Gastrocnemius medialis (tissue), 4 donors: ENCODE data around the gene HSPB6. TPM values are rescaled to one million over a fixed set of nuclear protein-coding genes. Genes with fewer than 3 reads are reported as not detected.
"Not testable (repeated sequence)": the region's sequence is repeated elsewhere in the genome, so short reads cannot be mapped to it uniquely, and the experiment has no call there.

Source experiments
- ATAC-seq, 2 donors: fragments of 150-250 bp; one replicate each; pipeline ENCODE4 v1.9.1; 2016
- DNase-seq, 2 donors: peaks; one replicate each; pipeline ENCODE4 v3.0.0-alpha.2; 2019
- H3K27ac ChIP-seq, 4 donors: fragments of 200-600 bp; sonication (generic); 1 replicate in 1 of 4; 2 replicates in 3 of 4; pipeline ENCODE4 v1.5.1; 2016 to 2018; ENCODE audit warnings: mild to moderate bottlenecking in 2 of 4, moderate library complexity in 1 of 4
- H3K27me3 ChIP-seq, 3 donors: fragments of 200-600 bp; sonication (generic) in 2 of 3; 1 replicate in 1 of 3; 2 replicates in 2 of 3; pipeline versions ENCODE4 v1.5.1 to v1.6.0; 2016 to 2019; ENCODE audit warnings: mild to moderate bottlenecking in 1 of 3, moderate library complexity in 1 of 3
- H3K36me3 ChIP-seq, 2 donors: fragments of 200-600 bp; sonication (generic) in 1 of 2; one replicate each; pipeline ENCODE4 v1.5.1; 2017 to 2018
- H3K4me1 ChIP-seq, 2 donors: fragments of 200-600 bp; sonication (generic) in 1 of 2; one replicate each; pipeline ENCODE4 v1.5.1; 2016 to 2017; ENCODE audit warnings: mild to moderate bottlenecking in 2 of 2
- H3K4me3 ChIP-seq, 4 donors: fragments of 200-600 bp; sonication (generic) in 3 of 4; 1 replicate in 1 of 4; 2 replicates in 3 of 4; pipeline ENCODE4 v1.5.1; 2016 to 2019; ENCODE audit warnings: mild to moderate bottlenecking in 2 of 4
- H3K9me3 ChIP-seq, 3 donors: fragments of 200-600 bp; sonication (generic) in 2 of 3; 1 replicate in 1 of 3; 2 replicates in 2 of 3; pipeline ENCODE4 v1.5.1; 2016 to 2019
- POLR2A ChIP-seq, 2 donors: fragments of 450-650 bp; IDR thresholded peaks; one replicate each; pipeline ENCODE4 v1.6.1; 2017; ENCODE audit warnings: antibody characterized with exemption in 2 of 2, mild to moderate bottlenecking in 2 of 2, moderate library complexity in 2 of 2
- in situ Hi-C, 4 donors: fragments of 200-750 bp; cut with MboI; loops; one replicate each; pipeline versions ENCODE4 v1.15.0 to v1.8.0; 2017; ENCODE audit warnings: low sequenced_read_pairs in 4 of 4
- intact Hi-C: fragments of 100-400 bp; cut with DNase I; formaldehyde crosslinking; loops from one replicate; pipeline ENCODE4 v1.15.1; 2023; ENCODE audit warnings: low total_unique reads
- total RNA-seq, 4 donors: library from RNA; depleted of rRNA; stranded (reverse); fragments of >200 nt; gene quantifications; one replicate each; pipeline versions ENCODE4 v1.1.0 to v1.2.3, GENCODE V29; 2016
- TF ChIP-seq, protein P1 (sequence below), 5 experiments: fragments of 450-650 bp in 3 of 5; fragments of 200-600 bp in 2 of 5; sonication (generic) in 2 of 5; IDR thresholded peaks in 4 of 5; conservative IDR thresholded peaks in 1 of 5; 1 replicate in 4 of 5; 2 replicates in 1 of 5; pipeline ENCODE4 v1.5.1; 2016 to 2019; ENCODE audit warnings: antibody characterized with exemption in 5 of 5, mild to moderate bottlenecking in 3 of 5, moderate library complexity in 3 of 5

HSPB6 gene
- total RNA-seq, 4 donors from 2014 or later, result 79.8 to 241 (median 139) TPM

DNA sequence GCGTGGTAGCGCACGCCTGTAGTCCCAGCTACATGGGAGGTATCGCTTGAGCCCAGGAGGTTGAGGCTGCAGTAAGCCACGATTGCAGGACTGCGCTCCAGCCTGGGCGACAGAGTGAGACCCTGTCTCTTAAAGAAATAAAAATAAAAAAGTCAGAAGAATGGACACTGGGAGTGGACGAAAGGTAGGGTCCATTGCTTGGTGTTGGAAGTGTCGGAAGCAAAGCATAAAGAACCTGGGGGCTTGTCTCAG, 18.1 kb upstream of the HSPB6 start:
- no peak for TF ChIP-seq POLR2A (IDR thresholded peaks at IDR 0.05)
- TF ChIP-seq, protein P1, sequence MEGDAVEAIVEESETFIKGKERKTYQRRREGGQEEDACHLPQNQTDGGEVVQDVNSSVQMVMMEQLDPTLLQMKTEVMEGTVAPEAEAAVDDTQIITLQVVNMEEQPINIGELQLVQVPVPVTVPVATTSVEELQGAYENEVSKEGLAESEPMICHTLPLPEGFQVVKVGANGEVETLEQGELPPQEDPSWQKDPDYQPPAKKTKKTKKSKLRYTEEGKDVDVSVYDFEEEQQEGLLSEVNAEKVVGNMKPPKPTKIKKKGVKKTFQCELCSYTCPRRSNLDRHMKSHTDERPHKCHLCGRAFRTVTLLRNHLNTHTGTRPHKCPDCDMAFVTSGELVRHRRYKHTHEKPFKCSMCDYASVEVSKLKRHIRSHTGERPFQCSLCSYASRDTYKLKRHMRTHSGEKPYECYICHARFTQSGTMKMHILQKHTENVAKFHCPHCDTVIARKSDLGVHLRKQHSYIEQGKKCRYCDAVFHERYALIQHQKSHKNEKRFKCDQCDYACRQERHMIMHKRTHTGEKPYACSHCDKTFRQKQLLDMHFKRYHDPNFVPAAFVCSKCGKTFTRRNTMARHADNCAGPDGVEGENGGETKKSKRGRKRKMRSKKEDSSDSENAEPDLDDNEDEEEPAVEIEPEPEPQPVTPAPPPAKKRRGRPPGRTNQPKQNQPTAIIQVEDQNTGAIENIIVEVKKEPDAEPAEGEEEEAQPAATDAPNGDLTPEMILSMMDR (IDR thresholded peaks at IDR 0.05 in 4 of 5, conservative IDR thresholded peaks at IDR 0.05 in 1 of 5), result no peak
- peak in 1 of 2 donors; percentile 35 for ATAC-seq
- intact Hi-C loops (loop anchor here (1.0 to 10.0 kb wide), 4 partner anchors 17 to 220 kb away; partner anchors contain the start of genes PROSER3 and SDHAF1), in situ Hi-C loops (no loop called here)
- peaks cover 0 to 3% of the 10 kb centered on the region in 2 donors for H3K36me3 ChIP-seq
- no peaks in the 10 kb centered on the region for H3K27me3 ChIP-seq
- H3K27ac ChIP-seq, result no peak overlapping the region
- no peak for DNase-seq
- H3K4me3 ChIP-seq, result peak overlapping the region; percentile 60 to 81 (median 73)
- peaks cover 4 to 5% of the 10 kb centered on the region in 2 donors for H3K4me1 ChIP-seq
- H3K9me3 ChIP-seq, result no peaks in the 10 kb centered on the region

DNA sequence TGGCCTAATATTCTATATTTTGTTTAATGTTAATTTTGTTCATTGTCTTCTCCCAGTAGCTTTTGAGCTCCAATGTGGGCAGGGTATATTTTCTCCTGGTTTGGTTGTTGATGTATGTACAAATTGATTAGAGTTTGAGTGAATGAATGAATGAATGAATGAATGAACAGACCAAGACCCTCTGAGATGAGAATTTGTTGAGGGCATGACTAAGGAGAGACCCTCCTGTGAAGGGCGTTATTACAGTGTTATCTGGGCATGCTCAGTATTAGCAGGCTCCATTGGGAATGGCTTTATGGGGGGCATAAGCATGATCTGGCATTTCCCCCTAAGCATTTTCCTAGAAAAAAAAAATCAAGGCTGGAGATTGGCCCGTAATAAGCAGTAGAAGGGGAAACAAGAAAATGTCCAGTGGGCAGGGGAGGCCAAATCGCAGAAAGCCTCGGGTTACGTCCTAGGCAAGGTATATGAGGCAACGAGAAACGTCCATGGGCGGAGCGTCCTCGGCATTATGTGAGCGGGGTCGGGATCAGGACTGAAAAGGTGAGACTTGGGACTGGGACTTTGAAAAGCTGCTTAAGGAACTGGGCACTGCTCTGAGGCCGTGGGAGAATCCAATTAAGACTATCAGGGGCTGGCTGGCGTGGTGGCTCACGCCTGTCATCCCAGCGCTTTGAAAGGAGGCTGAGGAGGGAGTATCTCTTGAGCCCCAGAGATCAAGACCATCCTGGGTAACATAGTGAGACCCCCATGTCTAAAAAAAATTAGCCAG, 17.6 kb upstream of the HSPB6 start:
- DNase-seq, result no peak
- intact Hi-C loops (loop anchor here (1.0 to 10.0 kb wide), 4 partner anchors 16 to 220 kb away; partner anchors contain the start of genes PROSER3 and SDHAF1), in situ Hi-C loops (loop anchor here in 1 of 4 donors (25.0 kb wide), 1 partner anchor 363 kb away; the partner anchor contains the start of gene CAPNS1)
- Histone ChIP-seq H3K27me3 (no peaks in the 10 kb centered on the region), H3K36me3 (no peaks in the 10 kb centered on the region), H3K4me3 (peak overlapping the region; percentile 60 to 81 (median 73)), H3K27ac (no peak overlapping the region), H3K4me1 (peaks cover 4 to 5% of the 10 kb centered on the region in 2 donors), H3K9me3 (no peaks in the 10 kb centered on the region)
- no peak for ATAC-seq
- TF ChIP-seq, protein P1 (IDR thresholded peaks at IDR 0.05 in 4 of 5, conservative IDR thresholded peaks at IDR 0.05 in 1 of 5), result no peak
- TF ChIP-seq POLR2A (IDR thresholded peaks at IDR 0.05), result no peak

DNA sequence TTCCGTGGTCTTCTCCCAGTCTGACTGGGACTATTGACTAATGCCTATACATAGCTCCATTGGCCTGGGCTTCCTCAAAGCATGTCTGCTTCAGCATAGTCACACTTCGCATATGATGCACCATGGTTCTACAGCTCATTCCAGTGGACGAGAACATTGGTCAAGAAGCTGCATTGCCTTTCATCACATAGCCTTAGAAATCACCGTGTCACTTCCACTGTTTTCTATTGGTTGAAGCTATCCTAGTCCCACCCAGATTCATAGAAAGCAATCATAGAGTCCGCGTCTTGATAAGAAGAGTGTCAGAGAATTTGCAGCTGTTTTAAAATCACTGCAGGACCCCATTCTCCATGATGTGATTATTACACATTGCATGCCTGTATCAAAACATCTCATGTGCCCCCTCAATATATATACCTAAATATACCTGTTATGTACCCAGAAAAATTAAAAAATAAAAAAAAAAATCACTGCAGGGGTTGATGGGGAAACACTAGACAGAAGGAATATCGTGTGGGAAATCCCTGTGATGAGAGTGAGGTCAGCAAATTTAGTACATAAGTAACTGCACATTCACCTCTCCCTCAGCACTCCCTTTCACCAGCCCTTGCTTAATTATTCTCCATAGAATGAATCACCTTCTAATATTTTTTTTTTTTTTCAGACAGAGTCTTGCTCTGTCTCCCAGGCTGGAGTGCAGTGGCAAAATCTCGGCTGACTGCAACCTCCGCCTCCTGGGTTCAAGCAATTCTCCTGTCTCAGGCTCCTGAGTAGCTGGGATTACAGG, 16.4 kb upstream of the HSPB6 start:
- DNase-seq, result no peak
- Histone ChIP-seq H3K27ac (no peak overlapping the region), H3K4me3 (no peak overlapping the region), H3K9me3 (no peaks in the 10 kb centered on the region), H3K4me1 (peaks cover 4 to 5% of the 10 kb centered on the region in 2 donors), H3K36me3 (no peaks in the 10 kb centered on the region), H3K27me3 (no peaks in the 10 kb centered on the region)
- in situ Hi-C loops, result loop anchor here in 1 of 4 donors (25.0 kb wide), 1 partner anchor 364 kb away; the partner anchor contains the start of gene CAPNS1
- no peak for ATAC-seq
- intact Hi-C loops, result loop anchor here (10.0 kb wide), 1 partner anchor 222 kb away; the partner anchor contains the start of gene SDHAF1
- TF ChIP-seq, protein P1 (IDR thresholded peaks at IDR 0.05 in 4 of 5, conservative IDR thresholded peaks at IDR 0.05 in 1 of 5), result no peak
- TF ChIP-seq POLR2A (IDR thresholded peaks at IDR 0.05), result no peak

DNA sequence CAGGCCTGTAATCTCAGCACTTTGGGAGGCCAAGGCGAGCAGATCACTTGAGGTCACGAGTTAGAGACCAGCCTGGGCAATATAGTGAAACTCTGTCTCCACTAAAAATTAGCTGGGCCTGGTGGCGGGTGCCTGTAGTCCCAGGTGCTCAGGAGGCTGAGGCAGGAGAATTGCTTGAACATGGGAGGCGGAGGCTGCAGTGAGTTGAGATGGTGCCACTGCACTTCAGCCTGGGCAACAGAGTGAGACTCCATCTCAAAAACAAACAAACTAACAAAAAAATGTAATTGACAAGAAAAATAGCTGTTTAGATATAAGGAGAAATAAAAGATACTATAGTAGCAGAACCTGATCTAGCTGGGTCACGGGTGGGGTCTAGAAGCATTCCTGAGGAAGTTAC, 15.5 kb upstream of the HSPB6 start:
- not testable (repeated sequence) for H3K36me3 ChIP-seq, H3K27me3 ChIP-seq, ATAC-seq, H3K4me3 ChIP-seq, DNase-seq, H3K9me3 ChIP-seq, H3K27ac ChIP-seq, H3K4me1 ChIP-seq
- intact Hi-C loops (loop anchor here (10.0 kb wide), 1 partner anchor 222 kb away; the partner anchor contains the start of gene SDHAF1), in situ Hi-C loops (loop anchor here in 1 of 4 donors (25.0 kb wide), 1 partner anchor 365 kb away; the partner anchor contains the start of gene CAPNS1)

DNA sequence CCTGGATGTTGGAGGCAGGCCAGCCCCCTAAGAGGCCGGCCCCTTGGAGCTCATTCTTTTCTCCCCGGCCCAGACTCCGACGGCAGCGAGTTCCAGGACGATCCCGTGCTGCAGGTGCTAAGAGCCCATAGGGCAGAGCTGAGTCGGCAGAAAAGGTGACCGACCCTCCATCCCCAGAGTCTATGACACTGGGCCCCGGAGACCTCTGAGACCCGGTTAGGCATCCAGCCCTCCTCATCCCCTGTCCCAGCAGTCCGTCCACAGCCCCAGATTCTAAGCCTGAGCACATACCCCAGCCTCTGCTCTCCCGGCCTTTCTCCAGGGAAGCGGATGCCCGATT, 11.2 kb upstream of the HSPB6 start:
- no peak for ATAC-seq
- Histone ChIP-seq H3K27me3 (no peaks in the 10 kb centered on the region), H3K4me3 (no peak overlapping the region), H3K4me1 (no peaks in the 10 kb centered on the region), H3K27ac (no peak overlapping the region), H3K9me3 (no peaks in the 10 kb centered on the region), H3K36me3 (peaks cover 0 to 13% of the 10 kb centered on the region in 2 donors)
- intact Hi-C loops, result no loop called here
- DNase-seq, result no peak
- in situ Hi-C loops, result loop anchor here in 1 of 4 donors (25.0 kb wide), 1 partner anchor 369 kb away; the partner anchor contains the start of gene CAPNS1
- no peak for TF ChIP-seq POLR2A (IDR thresholded peaks at IDR 0.05)
- TF ChIP-seq, protein P1 (IDR thresholded peaks at IDR 0.05 in 4 of 5, conservative IDR thresholded peaks at IDR 0.05 in 1 of 5), result no peak
